HL-60 (cell line): ENCODE measurements around the gene GPR42.

Experiments
- POLR2AphosphoS5 ChIP-seq: IDR thresholded peaks from 2 replicates; pipeline ENCODE4 v1.6.1; 2012; ENCODE audit warnings: low read depth
- TF ChIP-seq, protein P1 (sequence below): IDR thresholded peaks from one replicate; pipeline ENCODE4 v1.5.1; 2011; ENCODE audit warnings: low read length, control low read depth, inconsistent platforms; ENCODE audit not compliant: insufficient read depth

DNA sequence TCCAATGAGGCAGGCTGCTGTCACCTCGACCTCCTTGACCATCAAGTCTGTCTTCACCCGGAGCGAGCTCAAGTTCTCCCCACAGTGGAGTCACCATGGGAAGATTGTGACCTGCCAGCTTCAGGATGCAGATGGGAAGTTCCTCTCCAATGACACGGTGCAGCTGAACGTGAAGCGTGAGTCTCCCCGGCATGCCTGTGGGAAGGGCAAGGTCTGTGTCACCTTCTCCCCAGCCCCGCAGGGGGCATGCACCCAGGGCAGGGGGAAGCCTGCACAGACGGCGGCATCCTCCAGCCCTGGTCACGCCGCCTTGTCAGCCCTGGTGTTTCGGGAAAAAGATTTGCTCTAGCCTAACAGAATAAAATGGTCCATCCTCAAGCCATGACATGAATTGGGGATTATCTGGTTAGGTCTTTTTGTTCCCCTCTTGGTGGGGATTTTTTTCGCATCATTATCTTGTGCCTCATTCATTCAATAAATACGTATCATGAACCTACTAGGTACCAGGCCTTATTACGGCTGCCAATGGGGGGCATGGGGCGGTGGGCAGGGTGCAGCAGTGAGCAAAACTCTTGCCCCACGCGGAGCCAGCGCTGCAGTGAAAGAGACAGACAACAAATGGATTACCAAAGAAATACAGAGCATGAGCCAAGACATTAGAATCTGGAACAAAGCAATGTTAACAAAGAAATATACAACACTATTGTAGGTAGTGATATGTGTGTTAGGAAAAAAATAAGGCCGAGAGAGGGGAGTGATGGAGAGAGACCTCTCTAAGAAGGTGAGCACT, 34.5 kb upstream of the GPR42 start:
- no peak for TF ChIP-seq POLR2AphosphoS5
- TF ChIP-seq, protein P1, sequence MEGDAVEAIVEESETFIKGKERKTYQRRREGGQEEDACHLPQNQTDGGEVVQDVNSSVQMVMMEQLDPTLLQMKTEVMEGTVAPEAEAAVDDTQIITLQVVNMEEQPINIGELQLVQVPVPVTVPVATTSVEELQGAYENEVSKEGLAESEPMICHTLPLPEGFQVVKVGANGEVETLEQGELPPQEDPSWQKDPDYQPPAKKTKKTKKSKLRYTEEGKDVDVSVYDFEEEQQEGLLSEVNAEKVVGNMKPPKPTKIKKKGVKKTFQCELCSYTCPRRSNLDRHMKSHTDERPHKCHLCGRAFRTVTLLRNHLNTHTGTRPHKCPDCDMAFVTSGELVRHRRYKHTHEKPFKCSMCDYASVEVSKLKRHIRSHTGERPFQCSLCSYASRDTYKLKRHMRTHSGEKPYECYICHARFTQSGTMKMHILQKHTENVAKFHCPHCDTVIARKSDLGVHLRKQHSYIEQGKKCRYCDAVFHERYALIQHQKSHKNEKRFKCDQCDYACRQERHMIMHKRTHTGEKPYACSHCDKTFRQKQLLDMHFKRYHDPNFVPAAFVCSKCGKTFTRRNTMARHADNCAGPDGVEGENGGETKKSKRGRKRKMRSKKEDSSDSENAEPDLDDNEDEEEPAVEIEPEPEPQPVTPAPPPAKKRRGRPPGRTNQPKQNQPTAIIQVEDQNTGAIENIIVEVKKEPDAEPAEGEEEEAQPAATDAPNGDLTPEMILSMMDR: no peak
